OCI-LY1 (cell line): ENCODE results near the gene HIF1AN.

Experiments
- H2AFZ ChIP-seq: fragments of 200-600 bp; sonication (generic), shearing (Covaris generic); 2 replicates; pipeline ENCODE4 v1.6.0; 2014; ENCODE audit warnings: antibody characterized with exemption, mild to moderate bottlenecking, low read length
- H3F3A ChIP-seq: fragments of 200-600 bp; sonication (generic), shearing (Covaris generic); 2 replicates; pipeline ENCODE4 v1.6.0; 2014; ENCODE audit warnings: mild to moderate bottlenecking, antibody characterized with exemption, low read length, moderate library complexity; ENCODE audit not compliant: insufficient read depth
- H3K27ac ChIP-seq: fragments of 200-600 bp; sonication (generic); 2 replicates; pipeline ENCODE4 v1.5.1; 2014; ENCODE audit warnings: low read length, mixed run types, mild to moderate bottlenecking, low read depth; ENCODE audit not compliant: poor library complexity, severe bottlenecking
- H3K27me3 ChIP-seq: fragments of 200-600 bp; sonication (generic); 2 replicates; pipeline ENCODE4 v1.6.0; 2014; ENCODE audit warnings: antibody characterized with exemption, mild to moderate bottlenecking, low read length, moderate library complexity; ENCODE audit not compliant: insufficient read depth
- H3K36me3 ChIP-seq: fragments of 200-600 bp; sonication (generic); 2 replicates; pipeline ENCODE4 v1.6.1; 2014; ENCODE audit warnings: mild to moderate bottlenecking, antibody characterized with exemption, low read length, moderate library complexity, mixed read lengths; ENCODE audit not compliant: insufficient read depth
- H3K4me1 ChIP-seq: fragments of 200-600 bp; sonication (generic); 2 replicates; pipeline ENCODE4 v1.5.1; 2014; ENCODE audit warnings: mild to moderate bottlenecking, low read length, moderate library complexity; ENCODE audit not compliant: insufficient read depth, severe bottlenecking
- H3K4me2 ChIP-seq: fragments of 200-600 bp; sonication (generic), shearing (Covaris generic); 2 replicates; pipeline ENCODE4 v1.6.1; 2014; ENCODE audit warnings: low read length
- H3K4me3 ChIP-seq: fragments of 200-600 bp; sonication (generic); 2 replicates; pipeline ENCODE4 v1.5.1; 2014; ENCODE audit warnings: low read length, low read depth, mild to moderate bottlenecking, mixed read lengths; ENCODE audit not compliant: poor library complexity, severe bottlenecking
- H3K79me2 ChIP-seq: fragments of 200-600 bp; shearing (Covaris generic); 2 replicates; pipeline ENCODE4 v1.6.1; 2016; ENCODE audit warnings: mixed run types, low read length, mixed read lengths; ENCODE audit not compliant: insufficient read depth
- H3K9ac ChIP-seq: fragments of 200-600 bp; sonication (generic), shearing (Covaris generic); 2 replicates; pipeline ENCODE4 v1.6.1; 2014; ENCODE audit warnings: mild to moderate bottlenecking, low read length, mixed read lengths
- H3K9me2 ChIP-seq: fragments of 200-600 bp; sonication (generic), shearing (Covaris generic); 2 replicates; pipeline ENCODE4 v1.6.1; 2014; ENCODE audit warnings: low read depth, mild to moderate bottlenecking, low read length, mixed read lengths
- H3K9me3 ChIP-seq: fragments of 200-600 bp; shearing (Covaris generic); 2 replicates; pipeline ENCODE4 v1.6.1; 2014; ENCODE audit warnings: low read length, mixed read lengths
- H4K20me1 ChIP-seq: fragments of 200-600 bp; sonication (generic), shearing (Covaris generic); 2 replicates; pipeline ENCODE4 v1.6.0; 2016; ENCODE audit warnings: mild to moderate bottlenecking, low read length; ENCODE audit not compliant: insufficient read depth
- EZH2 ChIP-seq: fragments of 200-600 bp; sonication (generic), shearing (Covaris generic); IDR thresholded peaks from 2 replicates; pipeline ENCODE4 v1.8.0; 2017; ENCODE audit warnings: borderline replicate concordance, mixed run types, mild to moderate bottlenecking, antibody characterized with exemption, low read length, moderate library complexity, mixed read lengths
- TF ChIP-seq, protein P1 (sequence below): fragments of 200-600 bp; sonication (generic), shearing (Covaris generic); IDR thresholded peaks from 2 replicates; pipeline ENCODE4 v1.5.1; 2017; ENCODE audit warnings: mild to moderate bottlenecking, antibody characterized with exemption, low read length, moderate library complexity, mixed read lengths

HIF1AN gene

DNA sequence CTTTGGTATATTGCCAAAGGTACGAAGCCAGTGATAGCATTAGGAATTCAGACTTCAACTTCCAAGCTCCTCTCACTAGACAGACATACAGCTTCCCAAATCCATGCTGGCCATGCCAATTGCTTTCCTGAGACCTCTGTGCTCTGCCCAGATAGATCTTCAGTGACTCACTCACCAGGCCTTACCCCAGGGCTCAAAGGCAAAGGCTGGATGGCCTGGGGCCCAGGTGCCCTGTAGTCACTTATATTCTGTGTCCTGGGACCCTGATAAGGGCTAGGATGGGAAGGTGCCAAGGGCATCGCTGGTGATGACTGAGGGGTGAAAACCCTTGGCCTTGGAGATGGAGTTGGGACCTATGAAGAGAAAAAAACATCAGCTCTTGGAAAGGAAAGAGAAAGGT, 45.2 kb upstream of the HIF1AN start:
- Histone ChIP-seq H3K36me3 (0 out of 2 replicates have a peak, but pooled peaks cover 3% of the 10 kb centered on the region), H3K79me2 (no peaks in the 10 kb centered on the region), H3K27ac (no peak overlapping the region), H3K4me2 (no peak overlapping the region), H3F3A (no peaks in the 10 kb centered on the region), H3K27me3 (no peaks in the 10 kb centered on the region), H3K9me2 (no peaks in the 10 kb centered on the region), H2AFZ (no peak overlapping the region), H4K20me1 (no peaks in the 10 kb centered on the region), H3K9me3 (no peaks in the 10 kb centered on the region), H3K4me1 (no peaks in the 10 kb centered on the region), H3K4me3 (no peak overlapping the region), H3K9ac (no peak overlapping the region)
- no peak for TF ChIP-seq EZH2
- TF ChIP-seq, protein P1, sequence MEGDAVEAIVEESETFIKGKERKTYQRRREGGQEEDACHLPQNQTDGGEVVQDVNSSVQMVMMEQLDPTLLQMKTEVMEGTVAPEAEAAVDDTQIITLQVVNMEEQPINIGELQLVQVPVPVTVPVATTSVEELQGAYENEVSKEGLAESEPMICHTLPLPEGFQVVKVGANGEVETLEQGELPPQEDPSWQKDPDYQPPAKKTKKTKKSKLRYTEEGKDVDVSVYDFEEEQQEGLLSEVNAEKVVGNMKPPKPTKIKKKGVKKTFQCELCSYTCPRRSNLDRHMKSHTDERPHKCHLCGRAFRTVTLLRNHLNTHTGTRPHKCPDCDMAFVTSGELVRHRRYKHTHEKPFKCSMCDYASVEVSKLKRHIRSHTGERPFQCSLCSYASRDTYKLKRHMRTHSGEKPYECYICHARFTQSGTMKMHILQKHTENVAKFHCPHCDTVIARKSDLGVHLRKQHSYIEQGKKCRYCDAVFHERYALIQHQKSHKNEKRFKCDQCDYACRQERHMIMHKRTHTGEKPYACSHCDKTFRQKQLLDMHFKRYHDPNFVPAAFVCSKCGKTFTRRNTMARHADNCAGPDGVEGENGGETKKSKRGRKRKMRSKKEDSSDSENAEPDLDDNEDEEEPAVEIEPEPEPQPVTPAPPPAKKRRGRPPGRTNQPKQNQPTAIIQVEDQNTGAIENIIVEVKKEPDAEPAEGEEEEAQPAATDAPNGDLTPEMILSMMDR: no peak

DNA sequence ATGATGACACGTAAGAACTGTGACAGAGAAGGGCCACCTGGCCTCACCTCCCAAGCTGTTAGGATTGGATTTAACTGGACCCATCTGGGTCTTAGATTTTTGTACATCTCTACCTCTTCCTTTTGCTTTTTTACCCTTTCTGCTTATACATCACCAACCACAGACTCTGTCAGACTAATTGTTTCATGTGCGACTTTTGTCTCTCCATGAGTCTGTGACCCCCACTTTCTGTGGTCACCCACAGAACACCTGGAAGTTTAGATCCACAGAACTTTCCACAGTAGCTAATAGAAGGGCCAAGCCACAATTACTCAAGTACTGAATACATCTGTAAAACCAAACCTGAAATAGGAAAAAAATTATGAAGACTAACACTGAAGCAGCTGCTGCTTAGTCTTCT, 39.2 kb upstream of the HIF1AN start:
- Histone ChIP-seq H3F3A (no peaks in the 10 kb centered on the region), H3K4me1 (no peaks in the 10 kb centered on the region), H3K79me2 (no peaks in the 10 kb centered on the region), H3K9ac (no peak overlapping the region), H2AFZ (no peak overlapping the region), H3K36me3 (0 out of 2 replicates have a peak, but pooled peaks cover 3% of the 10 kb centered on the region), H4K20me1 (no peaks in the 10 kb centered on the region), H3K4me3 (no peak overlapping the region), H3K9me2 (no peaks in the 10 kb centered on the region), H3K27ac (no peak overlapping the region), H3K9me3 (no peaks in the 10 kb centered on the region), H3K27me3 (no peaks in the 10 kb centered on the region), H3K4me2 (no peak overlapping the region)
- no peak for TF ChIP-seq EZH2
- TF ChIP-seq, protein P1: no peak

GRCh38 chr10:100498059-100498458, 37.7 kb upstream of the HIF1AN start:
- no peaks in the 10 kb centered on the region for H3K36me3 ChIP-seq
- no peak overlapping the region for H3K9ac ChIP-seq
- H3K27me3 ChIP-seq: no peaks in the 10 kb centered on the region
- H3K4me1 ChIP-seq: no peaks in the 10 kb centered on the region
- no peaks in the 10 kb centered on the region for H3K9me2 ChIP-seq
- H3K79me2 ChIP-seq: no peaks in the 10 kb centered on the region
- no peaks in the 10 kb centered on the region for H4K20me1 ChIP-seq
- no peak for TF ChIP-seq EZH2
- TF ChIP-seq, protein P1: no peak
- H3K27ac ChIP-seq: no peak overlapping the region
- no peak overlapping the region for H3K4me2 ChIP-seq
- H3K9me3 ChIP-seq: no peaks in the 10 kb centered on the region
- H3F3A ChIP-seq: no peaks in the 10 kb centered on the region
- H2AFZ ChIP-seq: no peak overlapping the region
- no peak overlapping the region for H3K4me3 ChIP-seq
